ENCODE measurements around the gene ZMYND10.

The ZMYND10 gene

GRCh38 chr3:50303013-50303815 lies 42.3 kb downstream of the ZMYND10 start, which contains the start of gene HYAL1:
HYAL1 (minus strand) TSS chr3:50303574; CDS start chr3:50302956, 618 bp downstream.
- TF ChIP-seq CTCF (conservative IDR thresholded peaks at IDR 0.05; ENCODE audit: low read depth, low read length): peak; percentile 24
- no peak for DNase-seq (ENCODE audit: low read depth)
- H3K4me3 ChIP-seq (ENCODE audit: low read length): no peak within 1 kb of the TSS

GRCh38 chr3:50302095-50303012 lies 43.2 kb downstream of the ZMYND10 start:
- no peak for TF ChIP-seq CTCF (conservative IDR thresholded peaks at IDR 0.05; ENCODE audit: low read depth, low read length)
- H3K4me3 ChIP-seq (ENCODE audit: low read length): no peak overlapping the region
- DNase-seq (ENCODE audit: low read depth): no peak

GRCh38 chr3:50300681-50301254 lies 44.8 kb downstream of the ZMYND10 start:
- H3K4me3 ChIP-seq (ENCODE audit: low read length): no peak overlapping the region
- DNase-seq (ENCODE audit: low read depth): no peak
- no peak for TF ChIP-seq CTCF (conservative IDR thresholded peaks at IDR 0.05; ENCODE audit: low read depth, low read length)

- peak overlapping the region; percentile 57 for H3K4me3 ChIP-seq (ENCODE audit: low read length)
- TF ChIP-seq CTCF (conservative IDR thresholded peaks at IDR 0.05; ENCODE audit: low read depth, low read length): no peak
- DNase-seq (ENCODE audit: low read depth): no peak
Observed at GRCh38 chr3:50299929-50300680, 45.4 kb downstream of the ZMYND10 start.

- H3K4me3 ChIP-seq (ENCODE audit: low read length): peak overlapping the region; percentile 57
- no peak for TF ChIP-seq CTCF (conservative IDR thresholded peaks at IDR 0.05; ENCODE audit: low read depth, low read length)
- no peak for DNase-seq (ENCODE audit: low read depth)
Observed at GRCh38 chr3:50299638-50299928, 45.9 kb downstream of the ZMYND10 start.

- H3K4me3 ChIP-seq (ENCODE audit: low read length): peak within 1 kb of the TSS; percentile 84
- peak; percentile 98 for DNase-seq (ENCODE audit: low read depth)
- no peak for TF ChIP-seq CTCF (conservative IDR thresholded peaks at IDR 0.05; ENCODE audit: low read depth, low read length)
Observed at GRCh38 chr3:50298836-50299637, 46.5 kb downstream of the ZMYND10 start, which contains the start of the genes HYAL3 and NAA80. HYAL3 (minus strand) TSS chr3:50299405; CDS start chr3:50295602, 3,803 bp downstream. NAA80 (minus strand) TSS chr3:50299405; CDS start chr3:50297463, 1,942 bp downstream.
